Measurements from ENCODE around the gene PLEKHA4.
A peak's percentile ranks its signal among the peaks of the same experiment; 100 is the strongest.
"Not testable (repeated sequence)": the region's sequence is repeated elsewhere in the genome, so short reads cannot be mapped to it uniquely, and the experiment has no call there.

PLEKHA4 gene

GRCh38 chr19:48806818-48807589 is 61.4 kb downstream of the PLEKHA4 start:
- no peaks in the 10 kb centered on the region for H3K9me3 Mint-ChIP-seq
- H3K27ac Mint-ChIP-seq = no peak overlapping the region
- peaks cover 28% of the 10 kb centered on the region for H3K4me1 Mint-ChIP-seq
- H3K27me3 Mint-ChIP-seq = no peaks in the 10 kb centered on the region
- H3K36me3 Mint-ChIP-seq = peaks cover 2% of the 10 kb centered on the region
- no peak overlapping the region for H3K4me3 Mint-ChIP-seq

GRCh38 chr19:48806518-48806817 is 61.9 kb downstream of the PLEKHA4 start:
- no peak overlapping the region for H3K4me3 Mint-ChIP-seq
- H3K27me3 Mint-ChIP-seq = no peaks in the 10 kb centered on the region
- H3K4me1 Mint-ChIP-seq = peaks cover 27% of the 10 kb centered on the region
- H3K27ac Mint-ChIP-seq = no peak overlapping the region
- H3K36me3 Mint-ChIP-seq = peaks cover 2% of the 10 kb centered on the region
- no peaks in the 10 kb centered on the region for H3K9me3 Mint-ChIP-seq

- Mint-ChIP-seq H3K9me3 (no peaks in the 10 kb centered on the region), H3K36me3 (peaks cover 2% of the 10 kb centered on the region), H3K27me3 (no peaks in the 10 kb centered on the region), H3K4me1 (peaks cover 27% of the 10 kb centered on the region), H3K27ac (no peak overlapping the region), H3K4me3 (no peak overlapping the region)
Measured at GRCh38 chr19:48805452-48805851, 63.0 kb downstream of the PLEKHA4 start.

- H3K4me3 Mint-ChIP-seq = no peak overlapping the region
- no peaks in the 10 kb centered on the region for H3K9me3 Mint-ChIP-seq
- no peaks in the 10 kb centered on the region for H3K27me3 Mint-ChIP-seq
- no peak overlapping the region for H3K27ac Mint-ChIP-seq
- H3K36me3 Mint-ChIP-seq = peaks cover 2% of the 10 kb centered on the region
- peaks cover 18% of the 10 kb centered on the region for H3K4me1 Mint-ChIP-seq
Measured at GRCh38 chr19:48804496-48804895, 63.9 kb downstream of the PLEKHA4 start.

- H3K9me3 Mint-ChIP-seq = no peaks in the 10 kb centered on the region
- H3K36me3 Mint-ChIP-seq = peaks cover 2% of the 10 kb centered on the region
- no peaks in the 10 kb centered on the region for H3K27me3 Mint-ChIP-seq
- H3K4me1 Mint-ChIP-seq = peaks cover 8% of the 10 kb centered on the region
- no peak overlapping the region for H3K4me3 Mint-ChIP-seq
- no peak overlapping the region for H3K27ac Mint-ChIP-seq
Measured at GRCh38 chr19:48802623-48803022, 65.8 kb downstream of the PLEKHA4 start.

- H3K27me3 Mint-ChIP-seq = no peaks in the 10 kb centered on the region
- no peak overlapping the region for H3K4me3 Mint-ChIP-seq
- H3K9me3 Mint-ChIP-seq = no peaks in the 10 kb centered on the region
- no peaks in the 10 kb centered on the region for H3K36me3 Mint-ChIP-seq
- H3K27ac Mint-ChIP-seq = no peak overlapping the region
- H3K4me1 Mint-ChIP-seq = peaks cover 8% of the 10 kb centered on the region
Measured at GRCh38 chr19:48799358-48800300, 68.8 kb downstream of the PLEKHA4 start.

GRCh38 chr19:48798937-48799336 is 69.5 kb downstream of the PLEKHA4 start:
- Mint-ChIP-seq H3K4me3 (no peak overlapping the region), H3K4me1 (peaks cover 9% of the 10 kb centered on the region), H3K27ac (no peak overlapping the region), H3K9me3 (no peaks in the 10 kb centered on the region), H3K27me3 (no peaks in the 10 kb centered on the region), H3K36me3 (no peaks in the 10 kb centered on the region)

- Mint-ChIP-seq H3K4me3 (no peak overlapping the region), H3K4me1 (peaks cover 9% of the 10 kb centered on the region), H3K36me3 (no peaks in the 10 kb centered on the region), H3K27me3 (no peaks in the 10 kb centered on the region), H3K9me3 (no peaks in the 10 kb centered on the region), H3K27ac (peak overlapping the region; percentile 51)
Measured at GRCh38 chr19:48797103-48797502, 71.3 kb downstream of the PLEKHA4 start.

- Mint-ChIP-seq H3K4me1 (peaks cover 9% of the 10 kb centered on the region), H3K4me3 (no peak overlapping the region), H3K27ac (no peak overlapping the region), H3K27me3 (no peaks in the 10 kb centered on the region), H3K36me3 (no peaks in the 10 kb centered on the region), H3K9me3 (no peaks in the 10 kb centered on the region)
Measured at GRCh38 chr19:48796298-48797083, 71.9 kb downstream of the PLEKHA4 start.

GRCh38 chr19:48795685-48796070 is 72.7 kb downstream of the PLEKHA4 start:
- no peaks in the 10 kb centered on the region for H3K9me3 Mint-ChIP-seq
- H3K27me3 Mint-ChIP-seq = no peaks in the 10 kb centered on the region
- H3K4me1 Mint-ChIP-seq = peaks cover 9% of the 10 kb centered on the region
- H3K36me3 Mint-ChIP-seq = no peaks in the 10 kb centered on the region
- H3K27ac Mint-ChIP-seq = peak overlapping the region; percentile 82
- H3K4me3 Mint-ChIP-seq = peak overlapping the region; percentile 90

GRCh38 chr19:48795055-48795684 is 73.2 kb downstream of the PLEKHA4 start:
- no peaks in the 10 kb centered on the region for H3K9me3 Mint-ChIP-seq
- peak overlapping the region; percentile 90 for H3K4me3 Mint-ChIP-seq
- peaks cover 9% of the 10 kb centered on the region for H3K4me1 Mint-ChIP-seq
- no peaks in the 10 kb centered on the region for H3K36me3 Mint-ChIP-seq
- no peaks in the 10 kb centered on the region for H3K27me3 Mint-ChIP-seq
- H3K27ac Mint-ChIP-seq = peak overlapping the region; percentile 82

- H3K27ac Mint-ChIP-seq = no peak overlapping the region
- no peaks in the 10 kb centered on the region for H3K36me3 Mint-ChIP-seq
- H3K9me3 Mint-ChIP-seq = no peaks in the 10 kb centered on the region
- peak overlapping the region; percentile 90 for H3K4me3 Mint-ChIP-seq
- no peaks in the 10 kb centered on the region for H3K27me3 Mint-ChIP-seq
- H3K4me1 Mint-ChIP-seq = peaks cover 9% of the 10 kb centered on the region
Measured at GRCh38 chr19:48794291-48794690, 74.1 kb downstream of the PLEKHA4 start.

GRCh38 chr19:48793271-48793670 is 75.1 kb downstream of the PLEKHA4 start:
- no peaks in the 10 kb centered on the region for H3K27me3 Mint-ChIP-seq
- H3K4me3 Mint-ChIP-seq = no peak overlapping the region
- H3K9me3 Mint-ChIP-seq = no peaks in the 10 kb centered on the region
- H3K27ac Mint-ChIP-seq = no peak overlapping the region
- H3K36me3 Mint-ChIP-seq = no peaks in the 10 kb centered on the region
- H3K4me1 Mint-ChIP-seq = peaks cover 9% of the 10 kb centered on the region

GRCh38 chr19:48787331-48787730 is 81.1 kb downstream of the PLEKHA4 start:
- H3K4me1 Mint-ChIP-seq, H3K27ac Mint-ChIP-seq, H3K4me3 Mint-ChIP-seq, H3K27me3 Mint-ChIP-seq, H3K9me3 Mint-ChIP-seq, H3K36me3 Mint-ChIP-seq: not testable (repeated sequence)

All from activated naive CD4-positive, alpha-beta T cell treated with anti-CD3 and anti-CD28 coated beads, Interleukin-2, amount 50 U/mL, for 24 hours (primary cell).